MV-4-11 (cell line): ENCODE results near the gene SCN1B.
"Not testable (repeated sequence)": the region's sequence is repeated elsewhere in the genome, so short reads cannot be mapped to it uniquely, and the experiment has no call there.

Experiments used
- DNase-seq: peaks from one replicate; lab custom pipeline; 2025; lab: John Stamatoyannopoulos, UW

SCN1B gene

GRCh38 chr19:35030257-35031071, at the start of gene SCN1B:
SCN1B (plus strand) TSS chr19:35030470; CDS start chr19:35030821, 351 bp downstream.
- DNase-seq = peak; percentile 40

- no peak for DNase-seq
Measured at GRCh38 chr19:34982275-34982674, 48.0 kb upstream of the SCN1B start.

GRCh38 chr19:34983786-34984185, 46.5 kb upstream of the SCN1B start:
- DNase-seq = no peak

- DNase-seq = no peak
Measured at GRCh38 chr19:34984287-34984686, 46.0 kb upstream of the SCN1B start.

GRCh38 chr19:34985249-34986022, 44.8 kb upstream of the SCN1B start:
- no peak for DNase-seq

- no peak for DNase-seq
Measured at GRCh38 chr19:34988119-34988518, 42.2 kb upstream of the SCN1B start.

GRCh38 chr19:34989298-34989697, 41.0 kb upstream of the SCN1B start:
- no peak for DNase-seq

GRCh38 chr19:34990578-34991192, 39.6 kb upstream of the SCN1B start:
- DNase-seq = no peak

GRCh38 chr19:34991542-34992333, 38.5 kb upstream of the SCN1B start:
- DNase-seq = no peak

GRCh38 chr19:34992582-34992981, 37.7 kb upstream of the SCN1B start:
- not testable (repeated sequence) for DNase-seq

GRCh38 chr19:34994286-34994642, 36.0 kb upstream of the SCN1B start:
- DNase-seq = peak; percentile 20

GRCh38 chr19:34994643-34995541, 35.4 kb upstream of the SCN1B start:
- peak; percentile 65 for DNase-seq

GRCh38 chr19:34995551-34995950, 34.7 kb upstream of the SCN1B start:
- no peak for DNase-seq

- peak; percentile 36 for DNase-seq
Measured at GRCh38 chr19:34997071-34997617, 33.1 kb upstream of the SCN1B start.

GRCh38 chr19:34998224-34998623, 32.0 kb upstream of the SCN1B start:
- not testable (repeated sequence) for DNase-seq

GRCh38 chr19:34998777-34999497, 31.3 kb upstream of the SCN1B start:
- no peak for DNase-seq

- DNase-seq = peak; percentile 61
Measured at GRCh38 chr19:34999498-35000337, 30.6 kb upstream of the SCN1B start, which contains the start of gene GRAMD1A. GRAMD1A (plus strand) TSS chr19:35000323; CDS start chr19:35000479, 156 bp downstream.

- DNase-seq = no peak
Measured at GRCh38 chr19:35000338-35000646, 30.0 kb upstream of the SCN1B start.
